Activated T-cell treated with anti-CD3 and anti-CD28 coated beads, Interleukin-2, amount 50 U/mL, for 72 hours (primary cell): ENCODE data around the gene XYLB. TPM values are rescaled to one million over a fixed set of nuclear protein-coding genes. Genes with fewer than 3 reads are reported as not detected.

Experiments used
- ATAC-seq, 2 donors: fragments of 150-1000 bp; cut with Tn5 transposase; replicated peaks in 1 of 2; 2 replicates each; pipeline ENCODE4 v1.10.0; 2021; ENCODE audit warnings: moderate library complexity in 2 of 2, mild to moderate bottlenecking in 1 of 2
- DNase-seq, 2 donors: peaks; one replicate each; pipeline ENCODE4 v3.0.0; 2021 to 2022; ENCODE audit warnings: mixed read lengths in 1 of 2
- H3K27ac Mint-ChIP-seq: one replicate; pipeline ENCODE4 v1.8.0; 2022; ENCODE audit warnings: mild to moderate bottlenecking, moderate library complexity, mixed read lengths
- H3K27me3 Mint-ChIP-seq: one replicate; pipeline ENCODE4 v1.8.0; 2022; ENCODE audit warnings: low read depth, mixed read lengths
- H3K36me3 Mint-ChIP-seq, 2 donors: one replicate each; pipeline ENCODE4 v1.8.0; 2022; ENCODE audit warnings: mixed read lengths in 2 of 2, mild to moderate bottlenecking in 1 of 2; ENCODE audit not compliant: insufficient read depth in 2 of 2
- H3K4me1 Mint-ChIP-seq: one replicate; pipeline ENCODE4 v1.8.0; 2022; ENCODE audit warnings: low read depth, mixed read lengths
- H3K4me3 Mint-ChIP-seq, 2 donors: one replicate each; pipeline ENCODE4 v1.8.0; 2022; ENCODE audit warnings: mild to moderate bottlenecking in 2 of 2, mixed read lengths in 2 of 2, moderate library complexity in 2 of 2
- H3K9me3 Mint-ChIP-seq, 2 donors: one replicate each; pipeline ENCODE4 v1.8.0; 2022; ENCODE audit warnings: mixed read lengths in 2 of 2
- total RNA-seq, 2 donors: library from RNA; stranded (reverse); gene quantifications; one replicate each; pipeline ENCODE4 v1.2.3, GENCODE V29; 2022

The XYLB gene
- total RNA-seq, 2 donors from 2014 or later: 2.4 to 2.9 TPM

DNA sequence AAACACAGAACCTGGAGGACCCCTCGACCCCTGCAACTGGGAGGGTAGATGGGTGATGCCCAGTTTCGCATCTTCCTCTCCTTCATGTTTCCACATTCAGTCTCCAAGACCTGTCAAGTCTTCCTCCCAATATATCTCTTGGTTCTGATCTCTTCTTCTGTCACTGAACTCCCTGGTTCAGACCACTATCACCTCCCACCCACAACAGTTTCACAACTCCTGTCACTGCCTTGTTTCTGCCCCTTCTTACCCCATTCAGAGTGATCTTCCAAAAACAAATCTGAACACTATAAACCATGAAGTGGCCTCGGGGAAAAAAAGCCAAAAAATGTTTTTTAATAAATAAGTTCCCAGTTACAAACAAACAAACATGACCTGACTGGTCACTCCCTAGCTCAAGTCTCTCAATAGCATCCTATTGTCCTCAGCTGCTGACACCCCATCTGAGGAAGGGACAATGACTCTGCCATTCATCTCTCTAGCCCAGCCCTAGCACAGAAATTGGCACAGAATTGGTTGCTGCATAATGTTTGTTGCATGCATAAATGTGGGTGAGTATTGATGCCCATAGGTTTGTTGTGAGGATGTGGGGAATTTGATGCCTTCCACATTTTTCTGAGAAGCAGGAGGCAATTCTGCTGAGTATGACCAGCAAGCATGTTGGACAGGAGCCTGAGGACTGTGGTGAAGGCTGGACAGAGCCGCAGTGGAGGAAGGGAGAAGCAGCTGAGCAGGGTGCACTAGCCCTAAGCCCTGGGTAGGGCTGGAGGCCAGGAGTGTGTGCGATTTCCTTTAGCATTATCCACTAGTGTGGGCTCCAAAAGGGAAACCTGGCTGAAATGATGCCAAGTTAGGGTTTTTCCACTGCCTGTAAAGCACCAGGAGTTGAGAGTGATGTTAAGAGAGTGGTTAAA lies 12.2 kb upstream of the XYLB start:
- Mint-ChIP-seq H3K4me3 (no peak overlapping the region), H3K36me3 (no peaks in the 10 kb centered on the region), H3K4me1 (peaks cover 16% of the 10 kb centered on the region), H3K27me3 (peaks cover 9% of the 10 kb centered on the region), H3K27ac (no peak overlapping the region), H3K9me3 (no peaks in the 10 kb centered on the region)
- peak; percentile 21 to 36 for ATAC-seq
- no peak for DNase-seq

DNA sequence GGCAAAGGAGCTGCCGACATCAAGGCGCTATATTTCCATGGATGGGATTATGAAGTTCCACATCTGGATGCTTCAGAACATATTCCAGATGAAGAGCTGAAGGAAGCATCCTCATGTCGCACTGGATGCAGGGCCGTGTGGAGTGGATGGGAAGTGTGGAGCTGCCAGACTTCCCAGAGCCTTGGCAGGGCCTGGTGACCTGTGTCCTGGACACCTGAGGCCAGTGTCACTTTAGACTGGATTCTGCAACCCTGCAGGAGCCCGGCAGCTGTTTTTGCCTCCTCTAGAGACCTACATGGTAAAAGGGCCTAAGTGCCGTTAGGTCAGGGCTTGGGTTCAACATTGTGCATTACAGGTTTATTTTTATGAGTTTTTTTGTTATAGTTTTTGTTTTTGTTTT lies 11.3 kb upstream of the XYLB start:
- no peak overlapping the region for H3K4me3 Mint-ChIP-seq
- H3K27ac Mint-ChIP-seq: no peak overlapping the region
- peaks cover 9% of the 10 kb centered on the region for H3K27me3 Mint-ChIP-seq
- DNase-seq (no peak), ATAC-seq (no peak)
- peaks cover 16% of the 10 kb centered on the region for H3K4me1 Mint-ChIP-seq
- H3K9me3 Mint-ChIP-seq: no peaks in the 10 kb centered on the region
- H3K36me3 Mint-ChIP-seq: no peaks in the 10 kb centered on the region

DNA sequence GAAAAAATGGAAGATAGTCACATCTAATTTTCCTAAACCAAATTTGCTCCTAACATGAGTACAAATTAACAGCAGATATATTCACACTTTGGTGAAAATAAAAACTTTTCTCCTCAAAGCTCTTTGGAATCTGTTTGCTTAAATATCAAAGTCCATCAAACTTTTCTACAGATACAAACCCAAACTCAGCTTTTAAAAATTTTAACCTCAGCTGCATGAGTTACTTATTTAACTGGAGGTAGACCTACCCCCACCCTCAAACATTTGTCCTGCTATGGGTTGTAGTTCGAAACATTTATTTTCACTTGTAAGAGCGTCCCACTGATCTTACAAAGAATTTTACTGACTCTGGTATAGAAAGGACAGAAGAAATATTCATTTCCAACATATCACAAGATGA lies 8.9 kb upstream of the XYLB start:
- Mint-ChIP-seq H3K27ac (no peak overlapping the region), H3K27me3 (peaks cover 9% of the 10 kb centered on the region), H3K4me3 (no peak overlapping the region), H3K36me3 (no peaks in the 10 kb centered on the region), H3K4me1 (peaks cover 11% of the 10 kb centered on the region), H3K9me3 (no peaks in the 10 kb centered on the region)
- ATAC-seq (no peak), DNase-seq (no peak)

DNA sequence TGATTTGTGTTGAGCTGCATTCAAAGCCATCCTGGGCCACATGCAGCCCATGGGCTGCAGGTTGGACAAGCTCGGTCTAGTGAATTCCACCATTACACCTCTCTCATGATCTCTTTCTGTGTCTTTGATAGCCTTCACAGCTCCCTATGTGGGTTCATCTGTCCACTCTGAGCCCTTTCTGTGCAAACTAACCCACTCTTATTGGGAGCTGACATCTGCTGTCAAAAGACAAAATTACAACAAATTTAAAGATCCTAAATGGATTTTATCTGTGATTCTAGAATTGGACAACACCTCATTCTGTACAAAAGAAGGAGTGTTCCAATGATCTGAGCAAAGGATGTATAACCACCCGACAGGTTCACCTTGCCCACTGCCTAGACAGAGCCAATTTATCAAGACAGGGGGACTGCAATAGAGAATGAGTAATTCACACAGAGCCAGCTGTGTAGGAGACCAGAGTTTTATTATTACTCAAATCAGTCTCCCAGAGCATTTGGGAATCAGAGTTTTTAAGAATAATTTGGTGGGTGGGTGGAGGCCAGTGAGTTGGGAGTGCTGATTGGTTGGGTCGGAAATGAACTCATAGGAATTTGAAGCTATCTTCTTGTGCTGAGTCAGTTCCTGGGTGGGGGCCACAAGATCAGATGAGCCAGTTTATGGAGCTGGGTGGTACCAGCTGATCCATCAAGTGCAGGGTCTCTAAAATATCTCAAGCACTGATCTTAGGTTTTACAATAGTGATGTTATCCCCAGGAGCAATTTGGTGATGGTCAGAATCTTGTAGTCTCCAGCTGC lies 2.6 kb upstream of the XYLB start:
- no peak for ATAC-seq
- no peak overlapping the region for H3K4me3 Mint-ChIP-seq

DNA sequence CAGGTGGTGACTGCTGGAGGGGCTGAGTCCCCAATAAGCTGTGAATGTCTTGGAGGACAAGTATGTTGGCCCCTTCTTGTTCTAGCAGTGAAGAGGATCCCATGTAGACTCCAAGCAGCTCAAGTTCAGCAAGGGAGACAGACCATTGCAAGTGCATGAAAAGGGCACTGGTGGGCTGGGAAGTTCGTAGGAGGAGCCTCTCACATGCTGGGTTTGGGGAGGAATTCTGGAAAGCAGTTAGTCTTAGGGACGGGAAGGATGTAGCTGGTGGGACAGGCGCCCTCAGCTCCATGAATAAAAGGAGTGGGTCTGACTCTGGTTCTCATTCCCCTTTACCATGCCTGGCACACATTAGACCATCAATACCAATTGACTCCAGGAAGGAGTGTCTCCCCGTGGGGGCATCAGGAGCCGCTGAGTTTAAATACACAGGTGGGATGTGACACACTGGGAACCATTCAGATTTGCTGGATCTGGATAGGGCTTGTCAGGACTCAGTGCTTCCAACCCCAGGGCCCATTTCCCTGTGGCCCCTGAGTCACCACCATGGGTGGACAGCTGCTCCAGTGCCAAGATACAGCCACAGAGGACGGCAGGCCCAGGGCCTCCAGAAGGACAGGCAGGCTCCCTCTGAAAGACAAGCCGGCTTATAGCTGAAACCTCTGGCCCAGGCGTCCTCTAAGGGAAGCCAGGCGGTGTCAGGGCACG lies 552 bp upstream of the XYLB start:
- ATAC-seq (peak; percentile 41 to 47), DNase-seq (no peak)
- H3K9me3 Mint-ChIP-seq: no peaks in the 10 kb centered on the region
- H3K4me3 Mint-ChIP-seq: peak overlapping the region; percentile 77 to 81
- H3K27me3 Mint-ChIP-seq: no peaks in the 10 kb centered on the region
- H3K27ac Mint-ChIP-seq: no peak overlapping the region
- peaks cover 0 to 1% of the 10 kb centered on the region in 2 donors for H3K36me3 Mint-ChIP-seq
- H3K4me1 Mint-ChIP-seq: no peaks in the 10 kb centered on the region

More for the DNA sequence above, 2.6 kb upstream of the XYLB start:
- no peaks in the 10 kb centered on the region for H3K4me1 Mint-ChIP-seq
- no peaks in the 10 kb centered on the region for H3K9me3 Mint-ChIP-seq
- H3K36me3 Mint-ChIP-seq: peaks cover 0 to 1% of the 10 kb centered on the region in 2 donors
- DNase-seq: no peak
- H3K27me3 Mint-ChIP-seq: no peaks in the 10 kb centered on the region
- no peak overlapping the region for H3K27ac Mint-ChIP-seq

DNA sequence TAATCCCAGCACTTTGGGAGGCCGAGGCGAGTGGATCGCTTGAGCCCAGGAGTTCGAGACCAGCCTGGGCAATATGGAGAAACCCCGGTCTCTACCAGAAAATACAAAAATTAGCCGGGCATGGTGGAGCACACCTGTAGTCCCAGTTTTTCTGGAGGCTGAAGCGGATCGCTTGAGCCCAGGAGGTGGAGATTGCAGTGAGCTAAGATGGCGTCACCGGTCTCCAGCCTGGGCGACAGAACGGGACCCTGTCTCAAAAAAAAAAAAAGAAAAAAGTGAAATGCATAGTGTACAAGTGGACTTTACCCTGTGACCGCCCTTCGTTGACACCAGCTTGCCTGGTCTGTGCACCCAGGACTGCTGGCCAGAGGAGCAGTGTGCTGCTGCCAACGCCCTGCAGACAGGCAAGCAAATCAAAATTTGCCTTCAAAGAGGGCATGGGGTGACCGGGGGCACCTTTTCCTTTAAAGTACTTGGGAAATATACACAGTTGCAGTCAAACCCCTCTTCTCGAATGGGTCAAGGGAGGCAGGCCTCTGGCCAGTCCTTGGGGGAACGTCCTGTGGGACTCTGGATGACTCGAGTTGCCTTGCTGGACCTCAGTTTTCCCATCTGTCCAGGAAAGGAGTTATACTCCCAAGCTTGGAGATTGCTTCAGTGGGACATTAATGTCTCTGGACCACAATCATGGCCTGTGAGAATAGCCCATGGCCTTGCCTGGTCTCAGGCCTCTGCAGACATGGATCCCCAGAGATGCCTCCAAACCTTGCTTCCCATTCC lies 1.0 kb downstream of the XYLB start:
- DNase-seq: no peak
- Mint-ChIP-seq H3K4me1 (no peaks in the 10 kb centered on the region), H3K36me3 (peaks cover 0 to 1% of the 10 kb centered on the region in 2 donors), H3K4me3 (peak overlapping the region; percentile 20 to 85), H3K27ac (no peak overlapping the region), H3K27me3 (no peaks in the 10 kb centered on the region), H3K9me3 (no peaks in the 10 kb centered on the region)
- no peak for ATAC-seq

DNA sequence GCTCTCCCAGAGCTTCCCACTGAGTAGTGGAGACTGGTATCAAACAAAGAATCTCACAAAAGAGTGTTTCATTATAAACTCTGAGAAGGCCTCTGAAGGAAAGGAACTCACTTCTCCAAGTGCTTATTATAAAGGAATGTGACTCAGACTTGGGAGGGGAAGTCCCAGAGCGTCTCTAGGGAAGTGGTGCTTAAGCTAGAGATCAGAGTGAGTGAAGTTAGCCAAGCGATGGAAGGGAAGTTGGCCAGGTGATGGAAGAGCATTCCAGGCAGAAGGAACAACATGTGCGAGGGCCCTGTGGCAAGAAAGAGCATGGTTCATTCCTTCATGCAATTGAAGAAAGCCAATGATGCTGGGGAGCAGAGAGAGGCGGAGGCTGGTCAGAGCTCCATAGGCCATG lies 2.3 kb downstream of the XYLB start:
- Mint-ChIP-seq H3K27me3 (no peaks in the 10 kb centered on the region), H3K36me3 (peaks cover 0 to 3% of the 10 kb centered on the region in 2 donors), H3K4me3 (no peak overlapping the region), H3K4me1 (no peaks in the 10 kb centered on the region), H3K27ac (no peak overlapping the region), H3K9me3 (no peaks in the 10 kb centered on the region)
- ATAC-seq: no peak
- DNase-seq: no peak

DNA sequence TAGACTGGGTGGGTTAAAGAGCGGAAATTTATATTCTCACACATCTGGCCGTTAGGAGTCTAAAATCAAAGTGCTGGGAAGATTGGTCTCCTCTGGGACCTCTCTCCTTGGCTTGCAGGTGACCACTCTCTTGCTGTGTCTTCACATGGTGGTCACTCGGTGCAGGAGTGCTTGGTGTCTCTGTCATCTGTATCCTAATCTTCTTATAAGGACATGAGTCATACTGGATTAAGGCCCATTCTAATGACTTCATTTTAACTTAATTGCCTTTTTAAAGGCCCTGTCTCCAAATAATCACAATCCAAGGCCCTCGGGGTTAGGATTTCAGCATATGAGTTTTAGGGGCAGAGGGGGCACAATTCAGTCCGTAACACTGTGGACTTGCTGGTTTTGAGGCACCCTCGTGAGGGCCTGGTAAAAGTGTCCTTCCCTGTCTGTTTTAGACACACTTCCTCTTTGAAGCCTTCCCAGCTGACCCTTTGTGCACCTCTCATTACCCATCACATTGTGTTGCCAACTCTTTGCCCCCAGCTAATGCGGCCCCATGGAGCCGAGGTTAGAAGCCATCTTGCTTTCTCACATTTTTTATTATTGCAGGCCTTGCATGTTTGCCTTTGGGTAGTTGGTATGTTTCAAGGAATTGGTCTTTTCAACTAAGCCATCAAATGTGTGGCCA lies 3.2 kb downstream of the XYLB start:
- ATAC-seq: no peak
- Mint-ChIP-seq H3K27ac (no peak overlapping the region), H3K27me3 (no peaks in the 10 kb centered on the region)

DNA sequence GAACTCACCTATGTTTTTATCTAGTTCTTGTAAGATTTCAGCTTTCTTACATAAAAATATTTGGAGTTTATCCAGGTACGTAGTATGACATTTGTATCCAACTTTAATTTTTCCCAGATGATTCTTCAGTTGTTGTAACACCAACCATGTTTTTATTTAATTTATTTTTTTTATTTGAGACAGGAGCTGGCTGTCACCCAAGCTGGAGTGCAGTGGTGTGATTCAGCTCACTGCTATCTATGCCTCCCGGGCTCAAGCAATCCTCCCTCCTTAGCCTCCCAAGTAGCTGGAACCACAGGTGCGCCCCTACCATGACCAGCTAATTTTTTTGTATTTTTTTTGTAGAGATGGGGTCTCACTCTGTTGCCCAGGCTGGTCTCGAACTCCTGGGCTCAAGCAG lies 6.6 kb downstream of the XYLB start:
- no peaks in the 10 kb centered on the region for H3K4me1 Mint-ChIP-seq

More for the DNA sequence above, 3.2 kb downstream of the XYLB start:
- no peaks in the 10 kb centered on the region for H3K9me3 Mint-ChIP-seq
- H3K4me1 Mint-ChIP-seq: no peaks in the 10 kb centered on the region
- H3K4me3 Mint-ChIP-seq: no peak overlapping the region
- DNase-seq: no peak
- peaks cover 0 to 3% of the 10 kb centered on the region in 2 donors for H3K36me3 Mint-ChIP-seq

DNA sequence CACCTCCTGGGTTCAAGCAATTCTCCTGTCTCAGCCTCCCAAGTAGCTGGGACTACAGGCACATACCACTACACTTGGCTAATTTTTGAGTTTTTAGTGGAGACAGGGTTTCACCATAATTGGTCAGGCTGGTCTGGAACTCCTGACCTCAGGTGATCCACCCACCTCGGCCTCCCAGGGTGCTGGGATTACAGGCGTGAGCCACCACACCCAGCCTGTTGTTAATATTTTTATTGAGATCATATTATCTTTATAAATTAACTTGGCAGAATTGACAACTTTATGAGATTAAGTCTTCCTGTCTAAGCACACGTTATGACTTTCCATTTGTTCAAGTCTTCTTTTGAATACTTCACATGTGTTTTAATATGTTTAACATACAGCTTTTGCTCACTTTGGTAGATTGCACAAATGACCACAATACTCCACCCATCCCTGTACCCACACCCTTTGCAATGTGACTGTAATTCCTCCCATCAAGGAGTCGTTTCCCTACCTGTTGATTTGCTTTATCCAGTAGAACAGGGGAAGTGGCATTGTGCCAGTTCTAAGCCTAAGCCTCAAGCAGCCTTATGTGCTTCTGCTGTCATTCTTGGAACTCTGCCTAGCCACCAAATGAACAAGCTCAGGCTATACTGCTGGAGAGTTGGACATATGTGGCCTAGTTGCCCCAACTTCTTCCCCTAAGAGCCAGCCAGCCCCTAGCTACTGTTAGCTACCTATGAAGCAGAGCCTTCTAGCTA lies 8.2 kb downstream of the XYLB start:
- H3K4me1 Mint-ChIP-seq: no peaks in the 10 kb centered on the region
- H3K27me3 Mint-ChIP-seq: no peaks in the 10 kb centered on the region
- no peak overlapping the region for H3K27ac Mint-ChIP-seq
- peaks cover 0 to 4% of the 10 kb centered on the region in 2 donors for H3K36me3 Mint-ChIP-seq
- no peaks in the 10 kb centered on the region for H3K9me3 Mint-ChIP-seq
- DNase-seq (no peak), ATAC-seq (no peak)
- H3K4me3 Mint-ChIP-seq: no peak overlapping the region

More for the DNA sequence above, 6.6 kb downstream of the XYLB start:
- Mint-ChIP-seq H3K36me3 (peaks cover 0 to 4% of the 10 kb centered on the region in 2 donors), H3K27me3 (no peaks in the 10 kb centered on the region), H3K4me3 (no peak overlapping the region), H3K9me3 (no peaks in the 10 kb centered on the region), H3K27ac (no peak overlapping the region)
- DNase-seq: no peak
- ATAC-seq: no peak

DNA sequence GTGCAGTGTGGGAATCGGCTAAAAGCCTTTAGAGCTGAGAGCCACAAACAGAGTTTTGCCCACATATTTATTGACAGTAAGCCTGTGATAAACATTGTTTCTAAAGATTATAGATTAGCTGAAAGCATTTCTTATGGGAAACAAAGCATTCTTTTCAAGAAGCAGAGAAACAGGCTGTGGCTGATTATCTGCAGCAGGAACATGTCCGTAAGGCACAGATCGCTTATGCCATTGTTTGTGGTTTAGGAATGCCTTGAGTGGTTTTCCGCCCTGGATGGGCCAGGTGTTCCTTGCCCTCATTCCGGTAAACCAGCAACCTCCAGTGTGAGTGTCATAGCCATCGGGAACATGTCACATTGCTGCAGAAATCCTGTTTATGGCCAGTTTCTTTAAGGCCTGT lies 12.5 kb downstream of the XYLB start:
- Mint-ChIP-seq H3K4me3 (no peak overlapping the region), H3K9me3 (no peaks in the 10 kb centered on the region), H3K27me3 (no peaks in the 10 kb centered on the region), H3K4me1 (peaks cover 1% of the 10 kb centered on the region), H3K27ac (no peak overlapping the region), H3K36me3 (peaks cover 0 to 5% of the 10 kb centered on the region in 2 donors)
- no peak for DNase-seq
- ATAC-seq: no peak
